ENCODE results near the gene EIF3D.

EIF3D gene

GRCh38 chr22:36506637-36507517 is 22.1 kb downstream of the EIF3D start, which contains the start of gene FOXRED2:
TSS of gene FOXRED2 (minus strand) at chr22:36507040. CDS start at chr22:36506422, 618 bp downstream.
- DNase-seq (ENCODE audit: low read depth, low spot score), result peak; percentile 70

DNA sequence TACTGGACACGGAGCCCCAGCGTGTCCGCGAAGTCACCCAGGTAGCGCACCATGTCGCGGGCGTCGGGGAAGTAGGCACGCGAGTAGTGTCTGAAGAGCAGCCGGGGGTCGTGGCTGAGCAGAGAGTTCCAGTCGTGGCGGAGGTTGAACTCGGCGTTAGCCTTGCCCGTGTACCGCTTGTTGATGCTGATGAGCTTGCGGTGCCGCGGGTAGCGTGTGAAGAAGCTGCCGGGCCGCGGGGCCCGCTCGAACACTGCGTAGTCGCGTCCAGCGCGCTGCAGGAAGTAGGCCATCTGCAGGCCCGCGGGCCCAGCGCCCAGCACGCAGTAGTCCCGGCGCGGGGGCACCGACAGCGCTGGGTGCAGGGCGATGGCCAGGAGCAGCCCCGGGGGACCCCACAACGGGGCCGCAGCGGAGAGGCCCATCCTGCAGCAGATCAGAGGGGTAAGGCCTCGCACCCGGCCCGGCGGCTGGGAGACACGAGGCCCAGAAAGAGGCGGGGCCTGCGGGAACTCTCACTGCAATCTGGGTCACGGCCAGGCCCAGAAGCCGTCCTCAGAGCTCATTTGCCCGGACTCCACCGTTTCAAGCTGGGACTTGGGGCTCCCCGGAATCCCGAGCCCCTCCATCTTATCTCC is 22.8 kb downstream of the EIF3D start:
- DNase-seq (ENCODE audit: low read depth, low spot score), result no peak

GRCh38 chr22:36497910-36498665 is 30.9 kb downstream of the EIF3D start:
- DNase-seq (ENCODE audit: low read depth, low spot score), result no peak

DNA sequence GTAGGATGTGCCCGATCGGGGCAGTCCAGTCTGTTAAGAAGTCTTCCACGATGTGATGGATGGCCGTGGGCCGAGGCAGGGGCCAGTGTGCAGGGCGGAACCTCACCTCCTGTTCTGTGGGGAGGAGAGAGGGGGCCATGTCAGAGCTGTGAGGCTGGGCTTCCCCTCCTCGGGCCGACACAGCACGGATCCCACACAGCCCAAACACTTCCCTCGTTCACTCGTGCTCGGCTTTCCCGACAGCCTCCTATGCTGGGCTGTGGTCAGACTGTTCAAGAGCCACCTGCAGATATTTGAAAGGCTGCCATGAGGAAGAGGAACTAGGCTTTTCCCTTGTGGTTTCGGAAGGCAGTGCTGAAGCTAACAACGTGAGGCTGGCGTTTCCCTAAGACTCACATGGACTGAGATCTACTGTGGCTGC is 35.3 kb downstream of the EIF3D start:
- no peak for DNase-seq (ENCODE audit: low read depth, low spot score)

GRCh38 chr22:36492109-36492508 is 36.9 kb downstream of the EIF3D start:
- DNase-seq (ENCODE audit: low read depth, low spot score), result no peak

DNA sequence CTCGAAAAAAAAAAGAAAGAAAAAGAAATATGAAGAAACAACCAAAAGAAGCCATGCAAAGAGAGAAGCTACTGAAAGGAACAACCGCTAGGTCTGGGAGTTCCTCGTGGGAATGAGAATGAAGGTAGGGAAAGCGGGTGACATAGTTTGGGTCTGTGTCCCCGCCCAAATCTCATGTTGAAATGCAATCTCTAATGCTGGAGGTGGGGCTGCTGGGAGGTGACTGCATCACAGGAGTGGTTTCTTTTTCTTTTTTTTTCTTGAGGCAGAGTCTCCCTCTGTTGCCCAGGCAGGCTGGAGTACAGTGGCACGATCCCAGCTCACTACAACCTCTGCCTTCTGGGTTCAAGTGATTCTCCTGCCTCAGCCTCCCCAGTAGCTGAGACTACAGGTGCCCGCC is 37.8 kb downstream of the EIF3D start:
- no peak for DNase-seq (ENCODE audit: low read depth, low spot score)

DNA sequence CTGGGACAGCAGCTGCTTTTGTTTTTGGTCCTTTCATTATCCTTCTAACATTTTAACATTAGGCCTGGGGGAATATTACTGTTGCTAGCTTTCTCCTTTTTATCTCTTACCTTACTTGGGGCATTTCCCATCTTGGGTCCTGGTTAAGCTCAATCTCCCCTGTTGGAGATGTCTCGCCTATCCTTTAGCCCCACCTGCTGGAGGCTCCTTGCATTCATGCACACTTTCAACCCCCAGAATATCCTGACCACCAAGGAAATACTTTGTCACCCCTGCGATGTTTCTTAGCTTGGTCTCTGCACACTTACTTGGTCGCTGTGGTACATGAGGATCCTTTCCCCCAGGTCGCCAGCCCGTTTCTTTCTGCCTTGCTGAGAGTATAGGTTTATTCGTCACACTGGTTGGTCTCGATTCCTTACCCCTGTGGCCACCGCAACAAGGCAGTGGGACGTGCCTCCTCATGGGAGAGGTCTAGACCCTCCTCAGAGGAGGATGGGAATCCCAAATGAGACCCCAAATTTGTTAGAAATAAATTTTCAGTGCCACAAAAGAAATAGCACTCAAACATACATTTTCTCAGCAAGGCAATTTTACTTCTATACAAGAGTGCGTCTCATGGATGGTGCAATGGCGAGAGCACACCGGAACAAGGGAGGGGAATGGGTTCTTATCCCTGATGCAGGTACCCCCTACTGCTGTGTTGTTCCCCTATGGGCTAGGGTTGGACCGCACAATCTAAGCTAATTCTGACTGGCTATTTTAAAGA is 42.2 kb downstream of the EIF3D start:
- DNase-seq (ENCODE audit: low read depth, low spot score), result peak; percentile 34

- peak; percentile 88 for DNase-seq (ENCODE audit: low read depth, low spot score)
Measured at GRCh38 chr22:36481393-36482168, 47.4 kb downstream of the EIF3D start, which contains the start of gene TXN2. TSS of gene TXN2 (minus strand) at chr22:36481640. CDS start at chr22:36480837, 803 bp downstream.

GRCh38 chr22:36480941-36481392 is 48.0 kb downstream of the EIF3D start:
- DNase-seq (ENCODE audit: low read depth, low spot score), result no peak

DNA sequence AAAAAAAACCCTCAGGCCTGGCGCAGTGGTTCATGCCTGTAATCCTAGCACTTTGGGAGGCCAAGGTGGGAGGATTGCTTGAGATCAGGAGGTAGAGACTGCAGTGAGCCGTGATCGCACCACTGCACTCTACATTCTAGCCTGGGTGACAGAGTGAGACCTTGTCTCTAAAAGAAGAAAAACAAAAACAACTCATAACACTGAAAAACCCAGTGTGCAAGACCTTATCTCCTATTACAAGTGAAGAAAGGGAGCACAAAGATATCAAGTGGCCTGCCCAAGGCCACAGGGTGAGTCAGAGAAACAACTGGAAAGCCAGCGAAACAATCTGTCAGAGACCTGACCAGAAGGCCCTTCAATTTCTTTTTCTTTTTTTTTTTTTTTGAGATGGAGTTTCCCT is 50.0 kb downstream of the EIF3D start:
- no peak for DNase-seq (ENCODE audit: low read depth, low spot score)

- DNase-seq (ENCODE audit: low read depth, low spot score), result no peak
Measured at GRCh38 chr22:36475341-36475740, 53.6 kb downstream of the EIF3D start.

- no peak for DNase-seq (ENCODE audit: low read depth, low spot score)
Measured at GRCh38 chr22:36472689-36473088, 56.3 kb downstream of the EIF3D start.

GRCh38 chr22:36471341-36471821 is 57.6 kb downstream of the EIF3D start:
- no peak for DNase-seq (ENCODE audit: low read depth, low spot score)

DNA sequence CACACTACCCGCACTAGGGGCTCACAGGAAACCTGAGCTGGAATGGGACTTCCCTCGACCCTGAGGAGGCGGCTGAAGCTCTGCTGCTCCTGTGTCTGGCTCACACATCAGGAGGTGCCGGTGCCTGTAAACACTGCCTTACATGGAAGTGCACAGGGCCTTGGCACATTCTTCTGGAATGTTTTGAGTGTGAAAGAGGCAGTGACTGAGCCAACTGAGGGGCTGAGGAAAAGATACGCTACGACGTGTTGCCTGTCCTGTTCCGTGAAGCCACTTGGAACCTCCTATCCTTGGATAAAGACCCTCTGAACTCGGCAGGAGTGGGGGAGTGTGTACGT is 58.0 kb downstream of the EIF3D start:
- no peak for DNase-seq (ENCODE audit: low read depth, low spot score)

DNA sequence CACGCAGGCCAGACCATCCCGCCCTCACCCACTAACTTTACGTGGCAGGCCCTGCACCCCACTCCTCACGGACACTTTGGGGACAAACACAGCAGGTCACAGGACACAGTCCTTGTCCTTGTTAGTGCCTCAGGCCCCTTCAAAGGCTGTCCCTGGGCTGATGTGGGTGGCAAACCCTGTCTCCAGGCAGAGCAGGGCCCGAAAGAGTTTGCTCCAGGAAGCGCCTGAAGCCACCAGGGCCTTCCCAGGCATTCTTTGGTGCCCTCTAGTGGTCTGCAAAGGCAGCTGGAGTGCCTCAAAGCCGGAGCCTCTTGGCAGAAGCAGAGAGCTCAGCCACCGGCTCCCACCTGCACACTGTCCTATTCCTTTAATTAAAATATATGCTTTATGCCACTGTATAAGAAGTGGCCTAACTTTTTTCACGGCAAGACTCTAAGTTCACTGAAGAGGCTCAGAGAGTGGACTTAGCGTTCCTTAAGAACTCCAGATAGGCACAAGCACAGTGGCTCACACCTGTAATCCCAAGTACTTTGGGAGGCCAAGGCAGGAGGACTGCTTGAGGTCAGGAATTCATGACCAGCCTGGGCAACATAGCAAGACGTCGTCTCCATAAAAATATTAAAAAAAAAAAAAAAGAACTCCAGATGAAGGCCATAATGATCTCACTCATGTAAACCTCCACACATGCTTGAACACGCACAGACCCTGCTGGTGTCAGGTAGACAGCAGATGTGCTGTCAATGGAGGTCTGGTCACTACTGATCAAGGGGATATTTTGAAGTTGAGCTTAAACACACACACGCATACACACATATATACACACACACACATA is 58.6 kb downstream of the EIF3D start:
- DNase-seq (ENCODE audit: low read depth, low spot score), result peak; percentile 70

- no peak for DNase-seq (ENCODE audit: low read depth, low spot score)
Measured at GRCh38 chr22:36469094-36469710, 59.8 kb downstream of the EIF3D start.

- no peak for DNase-seq (ENCODE audit: low read depth, low spot score)
Measured at GRCh38 chr22:36467946-36468345, 61.0 kb downstream of the EIF3D start.

DNA sequence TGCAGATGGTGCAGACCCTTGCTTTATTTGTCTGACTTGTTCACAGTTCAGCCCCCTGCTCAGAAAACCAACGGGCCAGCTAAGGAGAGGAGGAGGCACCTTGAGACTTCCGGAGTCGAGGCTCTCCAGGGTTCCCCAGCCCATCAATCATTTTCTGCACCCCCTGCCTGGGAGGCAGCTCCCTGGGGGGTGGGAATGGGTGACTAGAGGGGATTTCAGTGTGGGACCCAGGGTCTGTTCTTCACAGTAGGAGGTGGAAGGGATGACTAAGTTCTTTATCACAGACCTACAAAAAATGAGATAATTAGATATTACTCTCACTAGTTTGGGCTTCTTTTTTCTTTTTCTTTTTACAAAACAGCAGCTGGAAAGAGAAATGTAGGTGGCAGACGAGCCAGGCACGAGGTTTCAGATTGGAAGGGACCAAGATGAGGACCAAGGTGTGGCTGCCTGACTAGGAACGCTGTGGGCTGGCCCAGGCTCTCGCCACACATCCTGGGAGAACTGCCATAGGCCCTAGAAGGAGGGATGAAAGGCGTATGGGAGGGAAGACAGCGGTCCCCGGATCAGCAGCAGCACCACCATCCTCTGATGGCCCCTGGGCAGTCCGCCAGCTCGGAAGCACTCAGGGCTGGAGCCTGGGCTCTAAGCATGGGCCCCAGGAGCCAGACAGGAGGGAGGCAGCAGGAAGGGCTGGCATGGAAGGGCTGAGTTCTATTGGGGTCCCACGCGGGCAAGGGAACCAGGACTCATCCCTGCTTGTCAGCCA is 61.7 kb downstream of the EIF3D start:
- DNase-seq (ENCODE audit: low read depth, low spot score), result no peak
